GM12878 (cell line): Measurements from ENCODE around the gene LRRC37B. TPM values are rescaled to one million over a fixed set of nuclear protein-coding genes. Genes with fewer than 3 reads are reported as not detected.
"Not testable (repeated sequence)": the region's sequence is repeated elsewhere in the genome, so short reads cannot be mapped to it uniquely, and the experiment has no call there.

ENCODE experiments used
- ATAC-seq: fragments of 200-7000 bp; cut with Tn5 transposase; 3 replicates; pipeline ENCODE4 v1.9.1; 2020; ENCODE audit warnings: mild to moderate bottlenecking, moderate library complexity
- BruUV-seq: library from RNA; stranded (reverse); fragments of 400-500 nt; replicated peaks from 2 replicates; lab custom pipeline; 2021; lab: Mats Ljungman, UMichigan
- CTCF ChIA-PET: fragments of 300-600 bp; sonication (Branson Sonifier 250); formaldehyde crosslinking; extraction: SDS; loops from one replicate; lab custom pipeline; 2021; ENCODE audit warnings: inconsistent platforms; lab: Yijun Ruan, JAX
- POLR2A ChIA-PET: fragments of 350-600 bp; formaldehyde crosslinking; extraction: SDS; loops from one replicate; lab custom pipeline; 2021; ENCODE audit warnings: inconsistent platforms; lab: Charles Lee
- RAD21 ChIA-PET: fragments of 300-600 bp; sonication (Branson Sonifier 250); formaldehyde crosslinking; loops from one replicate; lab custom pipeline; 2023; ENCODE audit warnings: antibody characterized with exemption; ENCODE audit not compliant: unreplicated experiment; lab: Charles Lee
- SMC1A ChIA-PET: fragments of 300-600 bp; sonication (Branson Sonifier 250); formaldehyde crosslinking; loops from one replicate; lab custom pipeline; 2023; ENCODE audit not compliant: unreplicated experiment, uncharacterized antibody; lab: Charles Lee
- DNase-seq: peaks from one replicate; pipeline ENCODE4 v3.0.0-alpha.2; 2011; ENCODE audit warnings: low read depth, low spot score
- FAIRE-seq: peaks from 3 replicates; lab custom pipeline; 2011; peaks lifted over from hg19 to GRCh38; lab: Jason Lieb, UNC
- H2AFZ ChIP-seq: 2 replicates; pipeline ENCODE4 v1.6.0; 2011; ENCODE audit warnings: low read depth, low read length, control low read depth; ENCODE audit not compliant: control insufficient read depth
- H3K27ac ChIP-seq: 2 replicates; pipeline ENCODE4 v1.5.1; 2011; ENCODE audit warnings: control low read depth; ENCODE audit not compliant: control insufficient read depth, insufficient read depth
- H3K27me3 ChIP-seq, 2 experiments: replicated peaks in 1 of 2; 2 replicates each; pipeline versions ENCODE4 v1.6.0 to v1.6.1; 2011; ENCODE audit warnings: low read length in 1 of 2; ENCODE audit not compliant: control insufficient read depth in 2 of 2, insufficient read depth in 2 of 2
- H3K36me3 ChIP-seq, 2 experiments: 2 replicates each; pipeline ENCODE4 v1.5.1; 2011; ENCODE audit warnings: low read length in 1 of 2; ENCODE audit not compliant: control insufficient read depth in 2 of 2, insufficient read depth in 2 of 2
- H3K4me1 ChIP-seq: 2 replicates; pipeline ENCODE4 v1.6.1; 2011; ENCODE audit warnings: mild to moderate bottlenecking, low read length, moderate library complexity, mixed read lengths; ENCODE audit not compliant: control insufficient read depth, insufficient read depth
- H3K4me2 ChIP-seq: 2 replicates; pipeline ENCODE4 v1.6.0; 2011; ENCODE audit warnings: control low read depth; ENCODE audit not compliant: control insufficient read depth, insufficient read depth
- H3K4me3 ChIP-seq: fragments of 200-600 bp; sonication (generic); 2 replicates; pipeline ENCODE4 v1.5.1; 2016
- H3K79me2 ChIP-seq: 2 replicates; pipeline ENCODE4 v1.6.0; 2011; ENCODE audit warnings: low read length; ENCODE audit not compliant: control insufficient read depth, insufficient read depth
- H3K9ac ChIP-seq: 2 replicates; pipeline ENCODE4 v1.8.0; 2011; ENCODE audit warnings: low read length, control low read depth, mixed read lengths; ENCODE audit not compliant: control insufficient read depth, insufficient read depth
- H3K9me3 ChIP-seq: replicated peaks from 3 replicates; pipeline ENCODE4 v1.5.1; 2011; ENCODE audit warnings: mild to moderate bottlenecking, low read length; ENCODE audit not compliant: control insufficient read depth, insufficient read depth
- H4K20me1 ChIP-seq: 2 replicates; pipeline ENCODE4 v1.6.0; 2011; ENCODE audit not compliant: control insufficient read depth, insufficient read depth
- YY1 ChIP-seq: IDR thresholded peaks from 2 replicates; pipeline ENCODE4 v1.6.1; 2011; ENCODE audit warnings: low read depth, mild to moderate bottlenecking, low read length
- WGBS: methylation state at CpG from one replicate; pipeline ENCODE4 v1.1.6; 2016; ENCODE audit warnings: low lambda C conversion rate; ENCODE audit not compliant: insufficient replicate concordance, insufficient coverage; ENCODE audit errors: missing lambda C conversion rate; 5-methylcytosine and 5-hydroxymethylcytosine counted together
- in situ Hi-C: fragments of 300-500 bp; cut with MboI; formaldehyde crosslinking; loops from 9 replicates; pipeline ENCODE4 v1.14.3; 2018; ENCODE audit warnings: mixed read lengths
- intact Hi-C: fragments of 100-400 bp; cut with micrococcal nuclease; formaldehyde crosslinking; loops from one replicate; pipeline ENCODE4 v1.14.2; 2022; ENCODE audit not compliant: unreplicated experiment
- polyA plus RNA-seq, 11 experiments: library from polyadenylated mRNA; depleted of rRNA in 4 of 11; unstranded in 6 of 11; stranded (reverse) in 5 of 11; fragments of >200 nt; fragmentation: Nextera tagmentation in 4 of 11; fragmentation: Illumina TruSeq in 1 of 11; extraction: Ambion mirVana in 4 of 11; extraction: Trizol in 1 of 11; gene quantifications; 1 replicate in 1 of 11; 2 replicates in 10 of 11; pipeline versions ENCODE4 v1.2.1 to v1.2.3, GENCODE V29; 2011 to 2016; ENCODE audit warnings: inconsistent platforms in 2 of 11, missing spikeins in 2 of 11, low read depth in 1 of 11
- total RNA-seq, 4 experiments: library from RNA; depleted of rRNA in 3 of 4; stranded (reverse); fragments of >200 nt in 3 of 4; fragmentation: Illumina TruSeq in 1 of 4; extraction: Trizol in 1 of 4; gene quantifications; 2 replicates each; pipeline versions ENCODE4 v1.2.1 to v1.2.3, GENCODE V29; 2013 to 2021

Gene LRRC37B
- total and polyA plus RNA-seq, 10 of the 15 experiments (the other 5 are each of a cell fraction or from before 2014, with no cell fraction given): 3.2 to 25.7 (median 9.2) TPM

- not testable (repeated sequence) for H3K27ac ChIP-seq, DNase-seq
- 20% methylated on average over 1 of the region's 17 CpGs for WGBS
Observed at GRCh38 chr17:32083550-32083979, 76.4 kb downstream of the LRRC37B start.

GRCh38 chr17:32084003-32084941 is 77.1 kb downstream of the LRRC37B start:
- H3K4me1 ChIP-seq, in situ Hi-C loops, H2AFZ ChIP-seq, SMC1A ChIA-PET, H3K79me2 ChIP-seq, BruUV-seq, H3K27me3 ChIP-seq, RAD21 ChIA-PET, FAIRE-seq, H3K36me3 ChIP-seq, DNase-seq, POLR2A ChIA-PET, H3K27ac ChIP-seq, H4K20me1 ChIP-seq, H3K4me3 ChIP-seq, CTCF ChIA-PET, H3K9me3 ChIP-seq, H3K4me2 ChIP-seq, intact Hi-C loops, H3K9ac ChIP-seq: not testable (repeated sequence)
- 0% methylated on average over 11 of the region's 39 CpGs for whole genome bisulfite sequencing
- ATAC-seq: peak; percentile 59
- peak; percentile 47; the same call in 1 of the 2 replicates for TF ChIP-seq YY1

More at GRCh38 chr17:32083550-32083979, 76.4 kb downstream of the LRRC37B start:
- Histone ChIP-seq H3K4me2 (peak overlapping the region; percentile 55; the same call in 1 of the 2 replicates), H2AFZ (peak overlapping the region; percentile 55)
- CTCF ChIA-PET, SMC1A ChIA-PET, POLR2A ChIA-PET, H3K4me3 ChIP-seq, H3K79me2 ChIP-seq, H3K4me1 ChIP-seq, H3K9ac ChIP-seq, H3K9me3 ChIP-seq, BruUV-seq, H3K36me3 ChIP-seq, intact Hi-C loops, H3K27me3 ChIP-seq, in situ Hi-C loops, FAIRE-seq, RAD21 ChIA-PET, H4K20me1 ChIP-seq: not testable (repeated sequence)
- ATAC-seq: peak; percentile 11

DNA sequence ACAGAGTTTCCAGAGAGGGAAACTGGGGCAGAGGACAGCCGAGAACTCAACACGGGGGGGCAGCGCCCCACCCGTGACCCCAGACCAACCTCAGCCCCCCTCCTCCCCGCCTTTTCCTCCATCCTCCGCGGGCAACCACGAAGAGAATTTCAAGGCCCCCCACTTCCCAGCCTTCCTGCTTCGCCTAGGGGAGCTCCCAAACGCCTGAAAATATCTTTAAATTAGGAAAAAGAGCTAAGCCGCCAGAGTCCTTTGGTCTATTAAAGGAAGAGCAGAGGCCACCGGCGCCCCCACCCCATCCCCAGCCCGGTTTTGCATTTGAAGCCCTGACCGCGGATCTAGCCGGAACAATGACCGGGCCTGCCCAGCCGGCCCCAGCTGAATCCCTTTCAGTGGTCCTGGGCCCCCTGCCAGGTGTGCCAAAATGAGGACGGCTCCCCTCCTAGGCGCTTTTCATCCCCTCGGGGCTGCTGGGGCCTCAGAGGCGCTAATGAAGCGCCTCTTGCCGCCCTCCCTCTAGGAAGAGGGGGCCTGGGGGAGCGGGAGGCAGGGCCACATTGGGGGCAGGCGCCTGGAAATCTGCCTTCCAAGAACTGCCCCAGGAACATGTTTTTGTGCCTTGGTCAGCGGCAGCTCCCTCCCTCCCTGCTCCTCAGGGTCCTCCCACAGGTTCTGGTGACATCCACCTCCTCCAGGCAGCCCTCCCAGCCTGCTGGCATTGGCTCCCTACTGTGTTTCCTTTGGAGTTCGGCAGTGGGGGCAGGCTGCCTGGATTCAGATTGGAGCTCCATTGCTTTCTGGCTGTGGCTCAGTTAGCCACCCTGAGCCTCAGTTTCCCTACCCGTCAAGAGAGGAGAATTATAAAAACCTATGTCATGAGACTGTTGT is 78.0 kb downstream of the LRRC37B start:
- BruUV-seq, H3K27me3 ChIP-seq, H3K36me3 ChIP-seq, DNase-seq, intact Hi-C loops, H3K9me3 ChIP-seq, H3K9ac ChIP-seq, H4K20me1 ChIP-seq, CTCF ChIA-PET, H3K4me2 ChIP-seq, H3K79me2 ChIP-seq, H2AFZ ChIP-seq, FAIRE-seq, H3K4me3 ChIP-seq, in situ Hi-C loops, POLR2A ChIA-PET, H3K27ac ChIP-seq, RAD21 ChIA-PET, H3K4me1 ChIP-seq, SMC1A ChIA-PET: not testable (repeated sequence)
- 36% methylated on average over 13 of the region's 30 CpGs for WGBS
- peak; percentile 24 for ATAC-seq
